GM21367 (cell line): ENCODE results near the gene BASP1.
"Not testable (repeated sequence)": the region's sequence is repeated elsewhere in the genome, so short reads cannot be mapped to it uniquely, and the experiment has no call there.

Source experiments
- ATAC-seq: cut with Tn5 transposase; IDR thresholded peaks from one replicate; pipeline ENCODE4 v1.9.1; 2021; ENCODE audit not compliant: unreplicated experiment

BASP1 gene

GRCh38 chr5:17312358-17312757 lies 94.9 kb downstream of the BASP1 start:
- no peak for ATAC-seq

GRCh38 chr5:17314907-17315471 lies 97.6 kb downstream of the BASP1 start:
- no peak for ATAC-seq

- no peak for ATAC-seq
These were observed 98.3 kb downstream of the BASP1 start for GRCh38 chr5:17315710-17316221.

GRCh38 chr5:17316970-17317459 lies 99.6 kb downstream of the BASP1 start:
- peak; percentile 72 for ATAC-seq

- peak; percentile 37 for ATAC-seq
These were observed 100.0 kb downstream of the BASP1 start for GRCh38 chr5:17317473-17317872.

GRCh38 chr5:17319095-17319494 lies 101.7 kb downstream of the BASP1 start:
- not testable (repeated sequence) for ATAC-seq

- no peak for ATAC-seq
These were observed 108.6 kb downstream of the BASP1 start for GRCh38 chr5:17325770-17326599.
